Keratinocyte (primary cell): ENCODE measurements around the gene ERBIN. TPM values are rescaled to one million over a fixed set of nuclear protein-coding genes. Genes with fewer than 3 reads are reported as not detected.

ENCODE experiments used
- DNase-seq: peaks from one replicate; pipeline ENCODE4 v3.0.0-alpha.2; 2011; ENCODE audit warnings: low read depth, missing footprints, low spot score
- FAIRE-seq: peaks from 2 replicates; lab custom pipeline; 2011; peaks lifted over from hg19 to GRCh38; lab: Jason Lieb, UNC
- H2AFZ ChIP-seq: 2 replicates; pipeline ENCODE4 v1.6.0; 2012; ENCODE audit warnings: low read length, control low read depth, inconsistent platforms; ENCODE audit not compliant: control insufficient read depth
- H3K27ac ChIP-seq: 2 replicates; pipeline ENCODE4 v1.5.1; 2011; ENCODE audit warnings: low read length; ENCODE audit not compliant: control insufficient read depth, insufficient read depth
- H3K27me3 ChIP-seq: 3 replicates; pipeline ENCODE4 v1.6.0; 2011; ENCODE audit warnings: low read length; ENCODE audit not compliant: control insufficient read depth, insufficient read depth; ENCODE audit errors: extremely low read depth
- H3K36me3 ChIP-seq, 2 experiments: 2 replicates in 1 of 2; 3 replicates in 1 of 2; pipeline ENCODE4 v1.5.1; 2011; ENCODE audit warnings: low read length in 2 of 2, mild to moderate bottlenecking in 1 of 2; ENCODE audit not compliant: control insufficient read depth in 2 of 2, insufficient read depth in 2 of 2; ENCODE audit errors: extremely low read depth in 1 of 2
- H3K4me1 ChIP-seq: 3 replicates; pipeline ENCODE4 v1.5.1; 2011; ENCODE audit warnings: low read length; ENCODE audit not compliant: control insufficient read depth, insufficient read depth; ENCODE audit errors: extremely low read depth
- H3K4me2 ChIP-seq: 3 replicates; pipeline ENCODE4 v1.6.0; 2011; ENCODE audit warnings: low read depth, low read length; ENCODE audit not compliant: control insufficient read depth, insufficient read depth; ENCODE audit errors: extremely low read depth
- H3K4me3 ChIP-seq, 3 experiments: fragments of 200-600 bp in 1 of 3; sonication (generic) in 1 of 3; 2 replicates in 2 of 3; 3 replicates in 1 of 3; pipeline ENCODE4 v1.5.1; 2011 to 2016; ENCODE audit warnings: low read length in 3 of 3, mild to moderate bottlenecking in 3 of 3, control low read depth in 2 of 3, inconsistent platforms in 1 of 3, low read depth in 1 of 3, mixed read lengths in 1 of 3, mixed run types in 1 of 3, moderate library complexity in 1 of 3; ENCODE audit not compliant: control insufficient read depth in 2 of 3, insufficient read depth in 2 of 3; ENCODE audit errors: extremely low read depth in 1 of 3
- H3K79me2 ChIP-seq: 2 replicates; pipeline ENCODE4 v1.6.0; 2012; ENCODE audit warnings: low read length; ENCODE audit not compliant: control insufficient read depth, insufficient read depth
- H3K9ac ChIP-seq: 3 replicates; pipeline ENCODE4 v1.6.0; 2011; ENCODE audit warnings: low read length; ENCODE audit not compliant: control insufficient read depth, insufficient read depth; ENCODE audit errors: extremely low read depth
- H3K9me1 ChIP-seq: 3 replicates; pipeline ENCODE4 v1.6.0; 2011; ENCODE audit warnings: low read length; ENCODE audit not compliant: control insufficient read depth, insufficient read depth; ENCODE audit errors: extremely low read depth
- H3K9me3 ChIP-seq: 2 replicates; pipeline ENCODE4 v1.5.1; 2012; ENCODE audit warnings: low read depth, low read length; ENCODE audit not compliant: control insufficient read depth
- H4K20me1 ChIP-seq: 3 replicates; pipeline ENCODE4 v1.6.0; 2011; ENCODE audit warnings: low read length; ENCODE audit not compliant: control insufficient read depth, insufficient read depth; ENCODE audit errors: extremely low read depth
- EZH2 ChIP-seq: IDR thresholded peaks from one replicate; pipeline ENCODE4 v1.6.1; 2012; ENCODE audit warnings: inconsistent platforms, mild to moderate bottlenecking, low read length, moderate library complexity
- dilution Hi-C: fragments of 300-500 bp; cut with MboI; formaldehyde crosslinking; loops from one replicate; pipeline ENCODE4 v1.7.0; 2020; ENCODE audit warnings: low sequenced_read_pairs; ENCODE audit not compliant: extremely low pct_ligation_motif_present
- polyA plus RNA-seq, 5 experiments: library from polyadenylated mRNA; depleted of rRNA in 3 of 5; stranded (reverse) in 3 of 5; stranded (forward) in 1 of 5; unstranded in 1 of 5; fragments of >200 nt; gene quantifications; 1 replicate in 1 of 5; 2 replicates in 3 of 5; 3 replicates in 1 of 5; pipeline versions ENCODE4 v1.2.1 to v1.2.3, GENCODE V29; 2011 to 2012; ENCODE audit warnings: missing spikeins in 2 of 5, low read depth in 1 of 5, low replicate concordance in 1 of 5
- TF ChIP-seq, protein P1 (sequence below), 3 experiments: IDR thresholded peaks in 1 of 3; conservative IDR thresholded peaks in 1 of 3; optimal IDR thresholded peaks in 1 of 3; 2 replicates in 2 of 3; 3 replicates in 1 of 3; pipeline versions ENCODE3 to v1.5.1; 2011; ENCODE audit warnings: low read length in 3 of 3, mild to moderate bottlenecking in 3 of 3, moderate library complexity in 2 of 3, control low read depth in 1 of 3, inconsistent platforms in 1 of 3; ENCODE audit not compliant: insufficient read depth in 2 of 3; ENCODE audit errors: extremely low read depth in 1 of 3

ERBIN gene
- polyA plus RNA-seq, 1 donor (not counting 4 experiments of a cell fraction or from before 2014, with no cell fraction given) = 30.6 TPM

DNA sequence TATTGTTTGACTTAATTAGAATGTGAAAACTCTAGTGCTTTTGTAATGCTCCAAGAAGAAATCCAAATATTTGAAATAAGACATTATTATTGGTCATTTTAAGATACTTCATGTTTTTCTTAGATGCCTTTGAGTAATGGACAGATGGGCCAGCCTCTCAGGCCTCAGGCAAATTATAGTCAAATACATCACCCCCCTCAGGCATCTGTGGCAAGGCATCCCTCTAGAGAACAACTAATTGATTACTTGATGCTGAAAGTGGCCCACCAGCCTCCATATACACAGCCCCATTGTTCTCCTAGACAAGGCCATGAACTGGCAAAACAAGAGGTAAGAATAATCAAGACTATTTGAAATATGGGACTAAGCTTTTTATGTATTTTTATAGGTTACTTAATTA, 148.5 kb downstream of the ERBIN start:
- Histone ChIP-seq H3K4me3 (no peak overlapping the region), H4K20me1 (no peaks in the 10 kb centered on the region), H3K27me3 (no peaks in the 10 kb centered on the region), H3K36me3 (peaks cover 0 to 5% of the 10 kb centered on the region in 2 experiments), H3K4me1 (no peaks in the 10 kb centered on the region), H3K4me2 (no peak overlapping the region), H2AFZ (no peak overlapping the region), H3K27ac (no peak overlapping the region), H3K9ac (no peak overlapping the region), H3K9me1 (no peaks in the 10 kb centered on the region), H3K79me2 (no peaks in the 10 kb centered on the region), H3K9me3 (no peaks in the 10 kb centered on the region)
- DNase-seq (no peak), FAIRE-seq (no peak)
- dilution Hi-C loops = no loop called here
- TF ChIP-seq, protein P1, sequence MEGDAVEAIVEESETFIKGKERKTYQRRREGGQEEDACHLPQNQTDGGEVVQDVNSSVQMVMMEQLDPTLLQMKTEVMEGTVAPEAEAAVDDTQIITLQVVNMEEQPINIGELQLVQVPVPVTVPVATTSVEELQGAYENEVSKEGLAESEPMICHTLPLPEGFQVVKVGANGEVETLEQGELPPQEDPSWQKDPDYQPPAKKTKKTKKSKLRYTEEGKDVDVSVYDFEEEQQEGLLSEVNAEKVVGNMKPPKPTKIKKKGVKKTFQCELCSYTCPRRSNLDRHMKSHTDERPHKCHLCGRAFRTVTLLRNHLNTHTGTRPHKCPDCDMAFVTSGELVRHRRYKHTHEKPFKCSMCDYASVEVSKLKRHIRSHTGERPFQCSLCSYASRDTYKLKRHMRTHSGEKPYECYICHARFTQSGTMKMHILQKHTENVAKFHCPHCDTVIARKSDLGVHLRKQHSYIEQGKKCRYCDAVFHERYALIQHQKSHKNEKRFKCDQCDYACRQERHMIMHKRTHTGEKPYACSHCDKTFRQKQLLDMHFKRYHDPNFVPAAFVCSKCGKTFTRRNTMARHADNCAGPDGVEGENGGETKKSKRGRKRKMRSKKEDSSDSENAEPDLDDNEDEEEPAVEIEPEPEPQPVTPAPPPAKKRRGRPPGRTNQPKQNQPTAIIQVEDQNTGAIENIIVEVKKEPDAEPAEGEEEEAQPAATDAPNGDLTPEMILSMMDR (optimal IDR thresholded peaks at IDR 0.05 in 1 of 3, IDR thresholded peaks at IDR 0.05 in 1 of 3, conservative IDR thresholded peaks at IDR 0.05 in 1 of 3; ENCODE audit: extremely low read depth in 1 of 3, insufficient read depth in 2 of 3, low read length in 3 of 3) = no peak
- no peak for TF ChIP-seq EZH2

DNA sequence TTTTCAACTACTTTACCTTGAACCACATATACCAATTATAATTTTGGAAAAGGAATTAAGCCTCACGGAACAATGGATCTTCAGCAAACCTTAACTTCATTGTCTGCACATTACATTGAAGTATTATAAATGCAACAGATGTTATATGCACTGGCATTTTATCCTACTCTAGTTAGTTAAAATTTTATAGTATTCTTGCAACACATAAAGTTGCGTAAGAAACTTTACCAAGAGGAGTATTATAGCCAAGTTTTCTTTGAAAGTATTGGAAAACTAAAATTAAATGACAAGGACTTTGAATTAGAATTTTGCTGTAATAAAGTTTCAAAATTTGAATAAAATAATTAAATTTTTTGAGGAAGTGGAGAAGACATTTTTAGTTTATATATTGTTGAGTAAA, 154.3 kb downstream of the ERBIN start:
- no peaks in the 10 kb centered on the region for H4K20me1 ChIP-seq
- H3K9me1 ChIP-seq = no peaks in the 10 kb centered on the region
- no peaks in the 10 kb centered on the region for H3K9me3 ChIP-seq
- H2AFZ ChIP-seq = no peak overlapping the region
- dilution Hi-C loops = no loop called here
- no peaks in the 10 kb centered on the region for H3K79me2 ChIP-seq
- FAIRE-seq = no peak
- H3K9ac ChIP-seq = no peak overlapping the region
- peaks cover 0 to 5% of the 10 kb centered on the region in 2 experiments for H3K36me3 ChIP-seq
- no peak for TF ChIP-seq EZH2
- TF ChIP-seq, protein P1 (optimal IDR thresholded peaks at IDR 0.05 in 1 of 3, IDR thresholded peaks at IDR 0.05 in 1 of 3, conservative IDR thresholded peaks at IDR 0.05 in 1 of 3; ENCODE audit: extremely low read depth in 1 of 3, insufficient read depth in 2 of 3, low read length in 3 of 3) = no peak
- H3K4me1 ChIP-seq = no peaks in the 10 kb centered on the region
- no peaks in the 10 kb centered on the region for H3K27me3 ChIP-seq
- no peak overlapping the region for H3K27ac ChIP-seq
- no peak overlapping the region for H3K4me3 ChIP-seq
- H3K4me2 ChIP-seq = no peak overlapping the region
- no peak for DNase-seq
